Inferior parietal cortex (tissue), 1 donor: ENCODE results near the gene UBE2F.
"Not testable (repeated sequence)": the region's sequence is repeated elsewhere in the genome, so short reads cannot be mapped to it uniquely, and the experiment has no call there.

Source experiments
- DNase-seq: peaks from one replicate; pipeline ENCODE4 v3.0.0-alpha.2; 2016; ENCODE audit errors: extremely low spot score

Gene UBE2F

GRCh38 chr2:238019962-238020361, 53.1 kb downstream of the UBE2F start:
- DNase-seq, result no peak

DNA sequence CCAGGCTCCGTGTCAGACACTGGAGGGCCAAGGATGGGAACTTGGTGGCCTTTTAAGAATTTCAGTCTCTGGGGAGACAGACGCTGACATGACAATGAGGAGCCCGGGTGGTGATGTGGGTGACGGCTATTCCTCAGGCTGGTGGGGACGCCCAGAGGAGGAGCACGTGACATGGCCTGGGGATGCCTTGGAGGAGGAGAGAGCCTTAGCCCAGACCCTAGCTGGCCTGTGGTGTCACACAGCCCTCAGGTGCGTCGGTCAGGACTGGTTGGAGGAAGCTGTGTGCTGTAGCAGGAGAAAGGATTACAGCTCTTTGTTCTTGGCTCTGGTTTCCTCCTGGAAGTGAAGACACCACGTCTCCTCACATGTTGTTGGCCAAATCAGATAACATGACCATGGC, 54.0 kb downstream of the UBE2F start:
- DNase-seq, result no peak

- DNase-seq, result no peak
Observed at GRCh38 chr2:238021327-238021726, 54.5 kb downstream of the UBE2F start.

- DNase-seq, result no peak
Observed at GRCh38 chr2:238022594-238023157, 55.9 kb downstream of the UBE2F start.

- DNase-seq, result no peak
Observed at GRCh38 chr2:238023608-238024007, 56.8 kb downstream of the UBE2F start.

DNA sequence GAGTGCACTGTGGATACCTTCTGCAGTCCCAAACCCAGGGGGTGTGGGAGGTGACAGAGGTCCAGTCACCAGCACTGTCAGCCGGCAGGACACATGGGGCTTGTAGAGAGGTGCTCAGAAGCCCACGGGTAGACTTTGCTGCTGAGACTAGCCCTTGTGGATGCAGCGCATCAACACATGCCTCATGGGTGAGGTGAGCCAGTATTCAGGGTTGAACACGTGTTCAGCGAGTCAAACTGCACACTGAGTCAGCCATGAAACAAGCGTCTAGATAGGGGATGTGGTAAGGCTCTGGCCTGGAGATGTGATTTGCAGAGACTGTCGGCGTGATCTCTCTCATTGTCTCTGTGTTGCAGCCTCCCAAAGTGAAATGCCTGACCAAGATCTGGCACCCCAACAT, 58.2 kb downstream of the UBE2F start:
- no peak for DNase-seq

GRCh38 chr2:238025741-238026360, 59.0 kb downstream of the UBE2F start:
- no peak for DNase-seq

DNA sequence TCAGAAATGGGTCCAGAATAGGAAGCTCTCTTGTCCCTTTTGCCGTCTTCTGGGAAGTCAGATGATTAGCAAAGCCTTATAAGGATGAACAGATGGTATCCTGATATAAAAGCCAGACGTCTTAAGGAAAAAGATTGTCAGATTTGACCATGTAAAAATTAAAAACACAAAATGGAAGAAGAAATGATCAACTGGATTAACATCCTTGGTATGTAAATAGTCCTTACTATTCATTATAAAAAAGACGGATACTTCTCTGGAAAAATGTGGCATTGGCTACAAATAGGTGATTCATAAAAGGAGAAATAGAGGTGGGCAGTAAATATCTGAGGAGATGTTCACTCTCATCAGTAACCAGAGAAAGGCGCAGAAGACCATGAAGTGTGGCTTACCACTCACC, 60.2 kb downstream of the UBE2F start:
- DNase-seq, result no peak

- no peak for DNase-seq
Observed at GRCh38 chr2:238027591-238028415, 61.0 kb downstream of the UBE2F start.

- no peak for DNase-seq
Observed at GRCh38 chr2:238029853-238030252, 63.0 kb downstream of the UBE2F start.

GRCh38 chr2:238030422-238031155, 63.8 kb downstream of the UBE2F start:
- no peak for DNase-seq

- DNase-seq, result no peak
Observed at GRCh38 chr2:238031751-238032150, 64.9 kb downstream of the UBE2F start.

DNA sequence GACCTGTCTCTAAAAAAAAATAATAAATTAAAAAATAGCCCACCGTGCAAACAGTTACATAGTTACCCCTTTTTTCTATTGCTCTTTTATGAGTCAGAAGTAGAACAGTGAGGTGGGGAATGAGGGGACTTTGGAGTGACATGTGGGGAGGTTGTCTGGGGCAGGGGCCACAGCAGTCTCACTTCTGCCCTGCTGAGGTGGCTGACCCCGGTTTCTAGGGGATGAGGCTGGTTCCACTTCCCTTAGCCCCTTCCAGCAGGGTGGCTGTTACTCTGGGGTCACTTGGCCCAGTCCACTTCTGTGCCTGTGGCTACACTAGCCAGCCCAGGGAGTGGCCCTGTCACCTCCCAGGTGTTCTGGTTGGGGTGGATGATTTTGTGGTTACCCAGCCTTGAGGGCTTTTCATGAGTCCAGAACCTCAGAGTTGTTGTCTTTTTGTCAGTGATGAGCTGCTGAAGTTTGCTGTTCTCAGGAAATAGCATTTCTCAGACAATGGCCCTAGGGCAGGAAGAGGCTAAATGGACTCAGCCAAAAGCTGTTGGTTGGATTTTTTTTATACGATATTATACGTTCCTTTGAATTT, 66.0 kb downstream of the UBE2F start:
- DNase-seq, result no peak

DNA sequence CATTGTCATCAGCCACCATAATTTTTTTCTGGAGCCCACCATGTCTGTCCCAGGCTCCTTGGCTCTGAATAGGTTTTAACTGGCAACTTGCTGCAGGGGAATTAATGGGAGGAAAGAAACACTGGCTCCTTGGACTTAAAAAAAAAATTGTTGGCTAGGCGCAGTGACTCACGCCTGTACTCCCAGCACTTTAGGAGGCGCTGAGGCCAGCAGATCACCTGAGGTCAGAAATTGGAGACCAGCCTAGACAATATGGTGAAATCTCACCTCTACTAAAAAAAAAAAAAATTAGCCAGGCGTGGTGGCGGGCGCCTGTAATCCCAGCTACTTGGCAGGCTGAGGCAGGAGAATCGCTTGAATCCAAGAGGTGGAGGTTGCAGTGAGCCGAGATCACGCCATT, 67.2 kb downstream of the UBE2F start:
- DNase-seq, result not testable (repeated sequence)

DNA sequence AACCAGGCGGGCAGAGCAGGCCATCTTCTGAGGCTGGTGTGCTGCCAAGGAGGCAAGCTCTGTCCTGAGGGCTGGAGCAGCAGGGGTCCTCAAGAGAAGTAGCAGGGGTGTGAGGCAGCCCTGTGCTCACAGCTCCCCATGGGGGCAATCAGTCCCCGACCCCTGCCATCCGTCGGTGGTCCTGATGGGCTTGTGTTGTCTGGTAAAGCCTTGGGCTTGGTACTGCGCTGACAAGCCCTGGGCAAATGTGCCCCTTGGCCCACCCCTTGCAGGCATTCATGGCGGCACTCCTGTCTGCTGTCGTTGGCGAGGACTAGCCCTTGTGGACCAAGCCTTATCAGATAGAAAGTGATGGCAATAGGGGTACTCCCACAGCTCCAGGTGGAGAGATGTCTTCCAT, 71.4 kb downstream of the UBE2F start:
- DNase-seq, result no peak

- no peak for DNase-seq
Observed at GRCh38 chr2:238039151-238039550, 72.3 kb downstream of the UBE2F start.

GRCh38 chr2:238039985-238040384, 73.2 kb downstream of the UBE2F start:
- DNase-seq, result no peak

- no peak for DNase-seq
Observed at GRCh38 chr2:238040918-238041317, 74.1 kb downstream of the UBE2F start.

GRCh38 chr2:238042090-238042489, 75.3 kb downstream of the UBE2F start:
- DNase-seq, result no peak

- no peak for DNase-seq
Observed at GRCh38 chr2:238042849-238043584, 76.2 kb downstream of the UBE2F start.

- DNase-seq, result no peak
Observed at GRCh38 chr2:238043851-238044250, 77.0 kb downstream of the UBE2F start.
